ENCODE results near the gene EFS. TPM values are rescaled to one million over a fixed set of nuclear protein-coding genes. Genes with fewer than 3 reads are reported as not detected.

EFS gene
- total and polyA plus RNA-seq, 2 of the 8 experiments (the other 6 are each of a cell fraction or from before 2014, with no cell fraction given): 27.8 to 28.6 TPM

DNA sequence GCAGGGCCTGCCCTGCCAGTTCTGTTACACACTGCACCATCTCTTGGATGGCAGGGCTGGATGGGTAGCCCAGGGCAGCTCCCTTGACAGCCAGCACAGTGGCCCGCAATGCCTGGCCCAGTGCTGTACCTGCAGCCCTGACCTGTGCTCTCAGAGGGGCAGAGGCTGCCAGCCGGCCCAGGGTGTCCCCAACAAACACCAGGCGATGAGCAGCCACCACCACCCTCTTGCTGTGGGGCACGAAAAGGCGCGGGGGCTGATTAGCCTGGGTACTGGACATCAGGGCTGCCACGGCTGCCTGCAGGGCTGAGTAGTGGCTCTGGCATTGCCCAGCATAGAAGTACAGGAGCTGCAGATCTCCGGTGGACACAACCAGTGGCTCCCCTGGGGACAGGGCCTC lies 7.7 kb downstream of the EFS start (continued):
- TF ChIP-seq E2F6 (IDR thresholded peaks at IDR 0.05): no peak
- no peak for TF ChIP-seq TEAD4 (IDR thresholded peaks at IDR 0.05; ENCODE audit: low read depth, low read length)
- no peak for TF ChIP-seq RXRA (IDR thresholded peaks at IDR 0.05; ENCODE audit: insufficient read depth, low read depth, low read length)
- no peak for TF ChIP-seq KDM5A (IDR thresholded peaks at IDR 0.05; ENCODE audit: low read length)
- no peak for TF ChIP-seq CBX5 (IDR thresholded peaks at IDR 0.05; ENCODE audit: low read depth, low read length)
